SK-N-DZ (cell line): Measurements from ENCODE around the gene KCNC1.

Source experiments
- DNase-seq: peaks from one replicate; pipeline ENCODE4 v3.0.0-alpha.2; 2015; ENCODE audit warnings: low spot score

KCNC1 gene

DNA sequence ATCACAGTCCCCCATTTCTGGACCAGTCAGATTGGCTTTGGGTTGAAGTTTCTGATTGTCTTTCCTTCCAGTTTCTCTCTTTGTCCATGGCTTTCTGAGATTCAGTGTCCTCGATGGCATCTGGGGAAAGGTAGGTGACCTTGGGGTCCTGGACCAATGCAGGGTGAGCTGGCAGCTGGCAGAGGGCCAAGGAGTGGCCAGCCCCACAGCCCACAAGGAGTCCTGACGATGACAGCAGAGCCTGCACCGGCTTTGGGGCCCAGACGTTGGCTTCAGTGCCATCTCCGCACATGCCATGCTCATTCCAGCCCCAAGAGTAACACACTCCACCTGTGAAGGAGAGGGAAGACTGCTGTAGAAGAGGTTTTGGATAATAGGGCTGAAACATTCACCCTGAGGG is 53.5 kb downstream of the KCNC1 start:
- DNase-seq, result no peak

- no peak for DNase-seq
Measured at GRCh38 chr11:17790453-17790852, 55.9 kb downstream of the KCNC1 start.

DNA sequence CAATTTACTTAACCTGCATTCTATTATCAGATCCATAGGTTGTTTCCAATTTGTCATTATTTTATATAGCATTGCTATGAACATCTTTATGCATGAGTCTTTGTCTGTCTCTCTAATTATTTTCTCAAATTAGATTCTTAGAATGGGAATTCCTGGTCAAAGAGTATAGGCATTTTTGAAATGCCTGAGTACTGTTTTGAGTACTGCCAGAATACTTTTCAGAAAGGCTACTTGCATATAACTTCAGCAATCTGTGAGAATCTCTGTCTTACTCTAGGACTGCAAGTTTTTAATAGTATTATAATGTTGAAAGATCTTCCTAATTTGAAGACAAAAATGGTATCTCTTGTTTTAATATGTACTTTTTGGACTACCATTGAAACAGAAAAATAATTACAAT is 56.6 kb downstream of the KCNC1 start:
- DNase-seq, result no peak

GRCh38 chr11:17792161-17792560 is 57.6 kb downstream of the KCNC1 start:
- DNase-seq, result no peak

GRCh38 chr11:17793642-17794170 is 59.1 kb downstream of the KCNC1 start:
- DNase-seq, result no peak

DNA sequence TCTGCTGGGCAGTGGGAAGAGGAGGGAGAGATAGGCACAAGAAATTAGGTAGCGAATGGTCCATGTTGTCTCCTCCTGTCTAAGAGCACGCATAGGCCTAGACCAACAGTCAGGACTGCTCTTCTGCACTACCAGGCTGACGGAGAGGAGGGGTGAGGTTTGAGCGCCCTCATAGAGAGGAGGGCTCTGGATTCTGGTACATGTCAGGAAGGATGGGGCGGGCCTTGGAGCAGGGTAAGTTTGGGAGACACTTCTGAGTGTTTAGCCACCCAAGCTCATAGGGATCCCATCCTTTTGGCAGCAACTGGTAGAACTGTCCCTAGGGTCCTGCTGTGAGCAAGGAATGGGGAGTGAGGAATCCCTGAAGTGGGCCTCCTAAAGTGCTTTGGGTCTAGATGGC is 60.4 kb downstream of the KCNC1 start:
- DNase-seq, result no peak

DNA sequence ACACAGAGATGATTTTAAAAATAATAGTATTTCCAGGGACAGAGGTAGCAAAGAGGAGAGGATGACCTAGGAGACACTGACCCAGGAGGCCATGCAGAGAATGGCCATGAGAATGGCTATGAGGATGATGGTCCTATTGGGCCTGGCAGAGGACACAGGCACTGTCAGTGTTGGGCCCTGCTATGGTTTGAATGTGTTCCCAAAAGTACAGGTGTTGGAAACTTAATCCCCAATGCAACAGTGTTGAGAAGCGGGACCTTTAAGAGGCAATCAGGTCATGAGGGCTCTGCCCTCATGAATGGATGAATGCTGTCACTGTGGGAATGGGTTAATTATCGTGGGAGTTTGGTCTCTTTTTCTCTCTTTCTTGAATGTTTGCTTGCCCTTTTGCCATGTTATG is 61.6 kb downstream of the KCNC1 start:
- no peak for DNase-seq

DNA sequence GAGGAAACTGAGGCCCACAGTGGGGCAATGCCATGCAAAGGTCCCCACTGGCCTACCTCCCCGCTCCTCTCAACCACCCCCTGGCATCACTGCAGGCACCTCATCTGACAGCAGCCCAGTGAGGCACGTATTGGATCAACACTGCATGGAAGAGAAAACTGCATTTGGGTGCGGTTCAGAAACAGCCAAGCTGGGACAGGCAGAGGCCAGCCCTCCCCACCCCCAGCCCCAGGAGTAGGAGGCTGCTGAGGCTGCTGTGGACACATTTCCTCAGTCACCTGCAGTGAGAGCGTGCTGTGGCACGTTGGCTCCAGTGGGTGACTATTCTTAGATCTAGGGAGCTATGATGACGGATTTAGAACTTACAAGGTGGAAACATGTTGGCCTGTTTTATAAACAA is 63.7 kb downstream of the KCNC1 start:
- DNase-seq, result no peak

DNA sequence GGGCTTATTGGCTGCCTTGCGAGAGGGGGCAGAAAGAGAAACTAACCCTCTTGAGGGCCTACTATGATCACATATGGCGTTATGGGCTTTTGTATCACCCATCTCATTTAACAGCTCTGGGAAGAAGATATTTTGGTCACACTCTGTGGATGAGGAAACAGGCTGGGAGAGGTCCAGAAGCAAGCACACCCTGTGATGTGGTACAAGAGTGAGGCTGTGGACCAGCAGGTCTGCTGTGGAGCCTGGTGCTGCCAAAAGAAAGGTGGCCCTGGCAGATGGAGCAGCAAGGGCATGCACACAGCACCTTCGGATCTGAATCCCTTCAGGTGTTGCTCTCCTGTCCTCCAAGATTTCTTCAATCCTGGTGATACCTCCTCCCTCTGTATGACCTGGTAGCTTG is 64.1 kb downstream of the KCNC1 start:
- DNase-seq, result no peak

- no peak for DNase-seq
Measured at GRCh38 chr11:17799147-17799546, 64.6 kb downstream of the KCNC1 start.

DNA sequence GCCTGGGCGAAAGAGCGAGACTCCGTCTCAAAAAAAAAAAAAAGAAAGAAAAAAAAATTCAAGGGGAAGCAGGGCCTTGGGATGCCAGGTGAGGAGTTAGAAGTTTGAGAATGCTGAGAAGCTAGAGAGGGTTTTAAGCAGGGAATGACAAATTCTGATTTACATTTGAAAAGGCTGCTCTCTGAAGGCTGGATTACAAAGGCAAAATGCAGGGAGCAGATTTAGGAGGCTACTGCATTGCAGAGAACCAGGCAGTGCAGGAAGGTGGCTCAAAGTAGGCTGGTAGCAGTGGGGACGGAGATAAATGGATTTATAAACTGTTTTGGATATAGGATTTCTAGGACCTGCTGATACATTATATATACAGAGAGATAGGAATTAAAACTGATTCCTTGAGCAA is 66.6 kb downstream of the KCNC1 start:
- DNase-seq, result no peak

DNA sequence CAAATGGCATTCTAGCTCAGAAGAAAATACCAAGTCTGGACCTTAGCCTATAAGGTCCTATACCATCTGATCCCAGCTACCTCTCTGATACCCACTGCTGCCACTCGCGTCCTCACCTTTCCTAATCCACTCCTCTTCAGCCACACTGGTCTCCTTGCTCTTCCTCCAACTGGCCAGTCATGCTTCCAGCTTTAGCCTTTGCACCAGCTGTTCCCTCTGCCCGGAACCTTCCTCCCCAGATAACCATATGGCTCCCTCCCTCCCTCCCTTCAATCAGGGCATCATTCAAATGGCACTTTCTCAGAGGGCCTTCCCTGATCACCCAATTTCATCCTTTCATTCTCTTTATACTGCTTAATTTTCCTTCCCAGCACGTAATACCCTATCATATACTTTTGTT is 67.9 kb downstream of the KCNC1 start:
- DNase-seq, result no peak

DNA sequence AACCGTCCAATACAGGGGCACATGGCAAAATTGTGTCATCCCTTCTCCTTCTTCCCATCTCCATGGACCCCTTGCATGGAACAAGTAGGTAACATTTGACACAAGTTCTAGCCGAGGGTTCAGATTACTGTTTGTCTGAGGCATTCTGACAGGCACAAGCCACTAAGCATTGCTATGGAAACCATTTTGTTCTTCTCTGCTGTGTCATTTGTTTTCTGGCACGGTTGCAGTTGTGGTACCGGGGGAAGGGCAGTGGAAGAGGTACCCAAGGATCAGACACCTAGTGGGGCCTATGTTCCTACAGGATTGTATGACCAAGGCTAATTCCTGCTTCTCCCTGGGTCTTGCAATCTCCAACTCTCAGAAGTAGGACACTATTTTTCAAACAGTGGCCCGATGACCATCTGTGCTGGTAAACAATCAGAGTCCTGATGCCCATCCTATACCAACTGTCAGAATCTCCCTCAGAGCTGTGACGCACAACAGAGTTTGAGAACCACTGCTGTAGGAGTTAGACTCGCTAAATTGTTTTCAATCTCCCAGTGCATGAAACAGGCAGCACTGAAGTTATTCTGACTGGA is 69.3 kb downstream of the KCNC1 start:
- no peak for DNase-seq

DNA sequence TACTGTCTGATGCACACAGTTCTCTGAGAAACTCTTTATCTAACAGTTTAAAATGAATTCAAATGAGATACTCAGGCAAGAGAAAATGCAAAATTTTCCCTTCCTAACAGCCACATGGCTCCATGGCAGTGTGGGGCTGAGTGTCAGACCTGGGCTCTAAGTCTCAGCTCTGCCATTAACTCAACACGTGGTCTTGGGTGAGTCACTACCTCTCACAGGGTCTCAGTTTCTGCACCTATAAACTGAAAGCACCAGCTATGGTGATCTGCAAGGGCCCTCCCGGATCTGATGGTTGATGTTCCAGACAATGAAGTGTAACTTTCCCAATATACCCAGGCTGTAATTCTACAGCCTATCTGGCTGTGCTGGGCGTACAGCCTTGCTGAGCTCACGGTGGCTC is 70.5 kb downstream of the KCNC1 start:
- no peak for DNase-seq

GRCh38 chr11:17805873-17806272 is 71.3 kb downstream of the KCNC1 start:
- DNase-seq, result no peak

DNA sequence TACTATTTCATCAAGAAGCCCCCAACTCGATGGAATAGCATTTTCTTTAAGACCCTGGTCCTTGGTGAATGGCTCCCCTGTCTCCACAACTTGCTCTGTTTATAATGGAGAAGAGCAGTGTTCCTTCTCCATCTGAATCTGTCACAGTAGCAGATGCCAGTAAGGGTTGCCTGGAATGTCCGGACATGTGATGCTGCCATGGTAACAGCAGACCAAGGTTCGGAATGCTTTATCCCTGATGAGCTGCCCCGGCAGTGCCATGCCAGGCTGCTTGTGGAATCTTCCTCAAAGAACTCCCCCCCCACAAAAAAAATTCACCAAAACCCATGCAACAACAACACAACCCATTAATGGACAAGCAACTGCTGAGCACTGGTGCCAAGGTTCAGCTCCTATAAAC is 72.5 kb downstream of the KCNC1 start:
- DNase-seq, result no peak

DNA sequence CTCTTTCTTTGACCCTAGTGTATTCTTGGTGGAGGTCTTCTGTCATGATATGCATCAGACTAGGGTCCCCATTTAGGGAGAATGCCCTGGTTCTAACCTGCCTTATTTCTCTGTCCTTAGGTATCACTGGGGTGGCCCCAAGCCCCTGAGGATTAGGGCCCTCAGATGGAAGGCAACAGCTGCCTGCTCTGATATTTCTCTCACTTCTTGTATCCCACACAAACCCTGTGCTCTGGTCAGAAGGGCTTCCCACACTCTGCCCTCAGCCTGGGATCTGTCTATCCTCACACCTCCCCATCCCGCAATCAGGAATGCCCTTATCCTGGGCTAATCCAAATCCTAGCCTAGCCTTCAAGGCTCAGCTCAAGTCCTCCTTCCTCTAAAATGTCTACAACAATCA is 75.5 kb downstream of the KCNC1 start:
- DNase-seq, result no peak

DNA sequence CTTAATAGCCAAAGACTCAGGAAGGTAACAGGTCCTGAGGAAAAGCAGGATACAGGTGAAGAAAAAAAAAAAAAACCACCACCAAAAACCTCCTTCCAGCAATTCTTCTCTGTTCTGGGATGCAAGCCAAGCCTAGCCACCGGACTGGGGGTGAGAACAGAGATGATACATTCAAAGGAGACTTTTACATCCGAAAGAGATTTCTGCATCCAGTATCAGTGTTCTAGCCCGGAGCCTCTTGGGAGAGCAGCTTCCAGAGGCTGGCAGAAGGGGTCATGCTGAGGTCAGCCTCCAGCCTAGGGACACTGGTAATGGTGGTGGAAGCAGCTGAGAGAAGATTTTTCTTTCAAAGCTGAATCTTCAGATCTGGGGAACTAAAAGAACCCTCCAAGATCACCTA is 76.2 kb downstream of the KCNC1 start:
- DNase-seq, result no peak

DNA sequence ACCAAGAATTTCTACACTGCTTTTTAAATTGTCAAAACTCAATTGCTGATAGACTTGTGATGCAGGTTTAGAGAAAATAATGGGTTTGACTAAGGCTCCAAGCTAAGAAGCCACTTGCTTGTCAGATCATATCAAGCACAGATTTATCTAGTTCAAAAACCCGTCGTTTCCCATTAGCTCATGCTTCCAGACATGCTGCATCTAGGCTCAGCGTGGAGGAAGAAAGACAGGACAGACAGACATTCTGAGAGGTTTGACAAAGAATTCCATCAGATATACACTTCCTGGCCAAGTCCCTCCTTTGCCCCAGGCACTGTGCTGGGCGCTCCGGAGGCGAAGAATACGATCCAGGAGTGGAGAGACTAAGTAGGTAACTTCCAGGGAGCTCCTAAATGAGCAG is 76.8 kb downstream of the KCNC1 start:
- DNase-seq, result no peak

GRCh38 chr11:17812091-17812864 is 77.7 kb downstream of the KCNC1 start:
- DNase-seq, result no peak

DNA sequence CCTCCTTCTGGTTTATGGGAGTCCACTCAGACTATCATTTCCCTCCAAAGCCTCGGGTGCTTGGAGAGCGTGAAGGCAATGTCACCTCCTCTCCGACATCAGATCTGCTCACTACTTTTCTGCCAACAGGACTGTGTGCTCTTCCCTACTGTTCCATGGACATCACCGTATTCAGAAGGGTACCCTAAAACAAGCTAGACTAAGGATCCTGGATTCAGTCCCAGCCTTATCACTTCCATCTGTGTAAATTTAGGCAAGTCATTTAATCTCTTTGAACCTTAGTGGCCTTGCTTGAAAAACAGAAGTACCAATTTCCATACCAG is 78.2 kb downstream of the KCNC1 start:
- DNase-seq, result no peak

DNA sequence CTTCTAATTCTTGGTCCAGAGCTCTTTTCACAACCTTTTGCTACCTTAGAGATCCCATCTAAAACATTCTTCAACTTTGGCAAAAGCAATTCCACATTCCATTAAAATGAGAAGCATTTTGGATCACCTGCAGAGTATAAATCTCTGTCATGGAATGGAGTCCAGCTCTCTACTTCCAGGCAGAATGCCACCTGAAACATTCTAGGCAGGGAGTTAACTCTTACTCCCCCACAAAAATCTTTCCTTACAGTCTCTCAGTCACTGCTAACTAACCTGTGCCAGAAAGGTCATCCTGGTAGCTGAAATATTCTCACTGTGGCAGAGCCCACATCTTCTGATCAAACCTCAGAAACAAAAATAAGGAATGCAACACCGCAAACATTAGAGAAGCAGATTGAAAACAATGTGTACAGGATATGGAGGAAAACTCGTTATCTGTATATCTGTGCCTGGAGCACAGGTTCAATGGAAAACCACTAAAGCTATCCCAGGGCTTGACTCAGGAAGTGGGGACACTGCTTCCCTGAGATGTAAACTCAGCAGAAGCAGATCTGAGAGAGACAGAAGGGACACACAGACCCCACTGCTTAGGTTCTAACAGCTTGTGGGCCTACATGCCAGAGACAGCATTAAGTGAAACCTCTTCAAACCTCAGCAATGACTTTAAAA is 78.9 kb downstream of the KCNC1 start:
- DNase-seq, result no peak

GRCh38 chr11:17814546-17814945 is 80.0 kb downstream of the KCNC1 start:
- no peak for DNase-seq
